ENCODE results near the gene SCN3B. TPM values are rescaled to one million over a fixed set of nuclear protein-coding genes. Genes with fewer than 3 reads are reported as not detected.
A peak's percentile ranks its signal among the peaks of the same experiment; 100 is the strongest.

Gene SCN3B
- under 1 TPM; 0.43 to 0.59 TPM for total RNA-seq
- long read RNA-seq, result 0 reads

DNA sequence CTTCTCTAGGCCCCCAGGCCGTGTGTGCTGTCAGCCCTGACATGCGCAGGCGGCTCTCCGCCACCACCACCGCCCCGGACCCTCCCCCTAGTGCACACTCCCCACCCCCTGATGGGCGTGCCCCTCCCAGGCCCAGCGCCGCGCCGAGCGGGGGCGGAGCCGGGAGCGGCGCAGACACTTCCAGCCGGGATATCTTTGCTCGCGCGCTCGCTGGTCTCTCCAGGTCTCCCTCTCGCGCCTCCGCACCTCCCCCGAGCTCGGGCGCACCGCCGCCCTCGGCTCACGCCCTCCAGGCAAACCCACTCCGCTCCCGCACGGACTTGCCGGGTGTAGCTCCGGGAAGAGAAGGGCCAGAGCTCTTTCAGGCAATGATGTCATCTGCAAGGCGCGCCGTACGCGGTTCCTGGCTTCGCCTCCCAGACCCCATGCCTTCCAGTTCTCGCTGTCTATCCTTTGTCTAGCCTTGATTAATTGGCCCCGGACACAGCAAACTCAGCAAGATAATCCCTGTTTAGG lies at the start of gene SCN3B:
Gene SCN3B (minus strand): TSS at position 59 of the 516 bp plus-strand sequence. CDS start 823 bp downstream, outside the sequence.
- DNase-seq (peak; percentile 38 to 68), ATAC-seq (peak; percentile 97)
- intact Hi-C loops (cut with DNase I, micrococcal nuclease), result no loop called here

DNA sequence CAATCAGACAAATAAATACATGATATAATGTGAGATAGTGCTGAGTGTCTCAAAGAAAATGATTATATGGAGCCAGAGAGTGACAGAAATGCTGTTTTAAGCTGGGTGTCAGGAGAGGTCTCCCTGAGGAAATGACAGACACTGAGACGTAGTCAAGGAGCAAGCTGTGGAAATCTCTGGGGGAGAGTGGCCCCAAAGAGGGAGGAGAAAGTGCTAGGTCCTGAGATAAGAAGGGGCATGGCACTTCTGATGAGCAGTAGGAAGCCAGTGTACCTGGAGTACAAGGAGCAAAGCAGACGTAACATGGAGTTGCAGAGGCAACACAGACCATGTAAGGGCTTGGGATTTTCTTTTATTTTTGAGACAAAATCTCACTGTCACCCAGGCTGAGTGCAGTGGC lies 48.3 kb upstream of the SCN3B start:
- ATAC-seq (no peak), DNase-seq (no peak)
- intact Hi-C loops (cut with DNase I, micrococcal nuclease), result no loop called here

- DNase-seq (no peak), ATAC-seq (no peak)
- intact Hi-C loops (cut with DNase I, micrococcal nuclease), result no loop called here
These were observed 47.7 kb upstream of the SCN3B start for GRCh38 chr11:123702139-123702538.

DNA sequence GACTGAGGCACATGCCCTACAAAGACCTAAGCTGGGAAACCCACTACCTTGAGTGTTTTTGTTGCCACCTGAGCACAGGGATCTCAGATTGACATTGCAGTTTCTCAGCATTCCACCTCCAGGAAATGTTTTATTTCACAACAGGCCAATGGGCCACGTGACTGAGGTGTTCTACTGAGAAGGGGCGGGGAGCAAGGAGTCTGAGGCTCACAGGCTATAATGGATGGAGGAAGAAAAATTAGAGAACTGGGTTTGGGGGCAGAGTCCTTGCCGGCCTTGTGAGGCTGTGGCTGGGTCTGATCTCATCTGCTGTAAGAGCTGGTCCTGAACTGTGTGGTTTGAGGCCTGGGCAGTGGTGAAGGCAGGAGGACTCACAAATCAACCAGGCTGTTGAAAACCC lies 46.3 kb upstream of the SCN3B start:
- DNase-seq, result peak in 1 of 2 donors; percentile 7
- peak; percentile 76 for ATAC-seq

GRCh38 chr11:123698546-123699127 lies 44.2 kb upstream of the SCN3B start:
- ATAC-seq (no peak), DNase-seq (no peak)
- intact Hi-C loops (cut with DNase I, micrococcal nuclease), result no loop called here

More for the DNA sequence above, 46.3 kb upstream of the SCN3B start:
- intact Hi-C loops (cut with DNase I, micrococcal nuclease), result no loop called here

- DNase-seq (no peak), ATAC-seq (no peak)
- intact Hi-C loops (cut with DNase I, micrococcal nuclease), result no loop called here
These were observed 41.8 kb upstream of the SCN3B start for GRCh38 chr11:123696183-123696582.

GRCh38 chr11:123695231-123695630 lies 40.8 kb upstream of the SCN3B start:
- ATAC-seq, result no peak
- no peak for DNase-seq
- intact Hi-C loops (cut with DNase I, micrococcal nuclease), result no loop called here

DNA sequence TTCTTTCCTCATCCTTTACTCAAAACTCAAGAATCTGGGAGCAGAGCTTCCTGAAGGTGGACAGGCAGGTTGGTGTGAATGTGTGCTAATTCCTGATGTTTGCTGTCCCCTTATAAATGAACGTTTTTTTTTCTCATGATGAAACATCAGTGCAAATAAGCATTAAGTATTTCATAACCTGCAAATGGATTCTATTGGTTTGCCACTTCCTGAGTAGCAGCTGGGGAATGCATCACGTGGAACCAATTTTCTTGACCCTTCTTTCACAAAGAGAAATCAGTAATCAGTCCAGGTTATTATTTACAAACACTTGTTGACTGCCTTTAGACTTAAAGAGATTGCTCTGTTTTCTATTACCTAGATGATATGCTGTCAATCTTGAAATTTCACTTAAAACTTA lies 40.1 kb upstream of the SCN3B start:
- ATAC-seq, result no peak
- no peak for DNase-seq
- intact Hi-C loops (cut with DNase I, micrococcal nuclease), result no loop called here

GRCh38 chr11:123692961-123693360 lies 38.5 kb upstream of the SCN3B start:
- DNase-seq, result no peak
- intact Hi-C loops (cut with DNase I, micrococcal nuclease), result no loop called here

GRCh38 chr11:123690485-123690884 lies 36.1 kb upstream of the SCN3B start:
- intact Hi-C loops (cut with DNase I, micrococcal nuclease), result no loop called here
- ATAC-seq (no peak), DNase-seq (no peak)

More at GRCh38 chr11:123692961-123693360, 38.5 kb upstream of the SCN3B start:
- no peak for ATAC-seq

- intact Hi-C loops (cut with DNase I, micrococcal nuclease), result no loop called here
- no peak for ATAC-seq
These were observed 30.2 kb upstream of the SCN3B start for GRCh38 chr11:123684601-123685000.

DNA sequence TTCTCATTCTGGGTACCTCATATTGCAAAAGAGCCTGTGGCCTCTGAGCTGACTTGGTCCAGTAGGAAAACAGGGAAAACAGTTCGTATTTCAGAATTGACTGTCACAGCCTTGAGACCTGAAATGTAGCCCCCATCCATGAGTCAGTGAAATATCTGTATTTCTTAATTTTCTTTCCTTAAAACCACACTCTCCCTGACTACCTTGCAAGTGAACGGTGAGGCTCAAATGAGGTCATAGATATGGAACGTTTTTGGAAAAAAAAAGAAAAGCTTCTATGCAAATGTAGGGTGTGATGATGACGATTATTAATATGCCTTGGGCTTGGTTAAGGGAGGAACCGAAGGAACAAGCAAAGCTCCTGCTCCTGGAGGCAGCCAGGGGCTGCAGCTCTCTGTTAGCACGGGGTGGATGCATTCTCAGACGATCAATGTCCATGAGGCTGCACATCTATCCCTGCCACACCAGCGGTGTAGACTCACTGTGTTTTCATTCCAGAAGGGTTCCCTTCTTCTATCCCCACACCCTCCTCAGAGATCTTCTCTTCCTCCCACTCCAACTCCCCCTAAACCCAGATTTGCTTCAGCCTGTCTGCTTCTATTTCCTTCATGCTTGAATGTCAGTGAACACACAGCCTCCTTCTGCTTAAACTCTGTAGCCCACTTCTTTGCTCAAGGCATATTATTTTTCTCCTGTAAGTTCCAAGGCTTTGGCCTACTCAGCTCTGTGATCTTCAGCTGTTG lies 29.2 kb upstream of the SCN3B start:
- intact Hi-C loops (cut with DNase I, micrococcal nuclease), result no loop called here
- DNase-seq (no peak), ATAC-seq (no peak)

More at GRCh38 chr11:123684601-123685000, 30.2 kb upstream of the SCN3B start:
- no peak for DNase-seq

GRCh38 chr11:123682696-123683410 lies 28.4 kb upstream of the SCN3B start:
- no peak for DNase-seq
- no peak for ATAC-seq
- intact Hi-C loops (cut with DNase I, micrococcal nuclease), result no loop called here

DNA sequence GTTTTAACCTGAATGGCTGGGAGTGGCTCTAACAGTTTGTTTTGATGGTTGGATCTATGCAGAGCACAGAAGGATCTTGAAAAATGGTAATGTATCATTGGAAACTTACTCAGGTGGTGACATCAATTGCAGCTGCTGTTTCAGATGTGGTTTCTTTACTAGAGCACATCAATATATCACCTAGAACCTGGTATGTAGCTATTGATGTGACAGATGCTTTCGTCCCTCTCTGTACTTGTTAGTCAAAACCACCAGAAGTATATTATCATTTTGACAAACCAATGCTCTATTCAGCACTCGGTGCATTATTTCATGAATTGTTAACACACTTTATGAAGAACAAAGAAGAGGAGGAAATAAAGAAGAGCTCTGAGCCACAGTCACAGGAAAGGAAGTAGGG lies 26.6 kb upstream of the SCN3B start:
- no peak for ATAC-seq
- intact Hi-C loops (cut with DNase I, micrococcal nuclease), result no loop called here
- DNase-seq, result no peak

GRCh38 chr11:123678246-123678645 lies 23.8 kb upstream of the SCN3B start:
- intact Hi-C loops (cut with DNase I, micrococcal nuclease), result no loop called here
- DNase-seq (no peak), ATAC-seq (no peak)

DNA sequence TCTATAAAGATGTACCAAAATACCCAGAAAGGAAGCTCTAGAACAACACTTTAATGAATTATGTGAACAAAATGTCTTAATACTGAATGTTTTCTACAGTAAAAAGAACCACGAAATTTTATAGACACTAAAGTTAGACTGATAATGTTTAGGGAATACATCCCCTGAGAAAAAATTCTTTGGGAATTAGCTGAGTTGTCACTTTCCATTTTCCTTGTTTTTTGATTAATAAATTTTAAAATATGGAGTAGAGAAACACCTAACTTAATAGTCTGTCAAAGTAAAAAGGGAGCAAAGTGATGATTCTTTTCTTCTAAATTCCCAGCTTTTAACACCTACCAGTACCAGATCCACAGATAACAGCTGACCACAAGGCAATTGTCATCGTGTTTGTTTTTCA lies 23.1 kb upstream of the SCN3B start:
- intact Hi-C loops (cut with DNase I, micrococcal nuclease), result no loop called here
- no peak for DNase-seq
- ATAC-seq, result no peak

DNA sequence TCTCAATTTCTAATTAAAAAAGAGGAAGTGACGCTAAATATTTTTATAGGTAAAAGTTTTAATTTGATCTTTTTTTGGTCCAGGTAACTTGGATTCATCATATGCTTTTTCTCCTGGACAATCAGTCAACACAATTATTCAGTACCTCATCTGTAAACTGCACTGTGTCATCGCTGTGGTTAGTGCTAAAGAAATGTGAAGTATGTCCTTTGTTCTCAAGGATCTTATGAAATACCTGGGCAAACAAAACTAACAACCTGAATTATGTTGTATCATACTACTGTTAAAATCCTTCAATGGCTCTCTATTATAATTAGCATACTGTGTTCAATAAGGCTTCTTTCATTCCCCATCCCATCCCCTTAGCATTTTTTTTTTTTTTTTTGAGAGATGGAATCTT lies 19.9 kb upstream of the SCN3B start:
- intact Hi-C loops (cut with DNase I, micrococcal nuclease), result no loop called here
- no peak for DNase-seq
- no peak for ATAC-seq

DNA sequence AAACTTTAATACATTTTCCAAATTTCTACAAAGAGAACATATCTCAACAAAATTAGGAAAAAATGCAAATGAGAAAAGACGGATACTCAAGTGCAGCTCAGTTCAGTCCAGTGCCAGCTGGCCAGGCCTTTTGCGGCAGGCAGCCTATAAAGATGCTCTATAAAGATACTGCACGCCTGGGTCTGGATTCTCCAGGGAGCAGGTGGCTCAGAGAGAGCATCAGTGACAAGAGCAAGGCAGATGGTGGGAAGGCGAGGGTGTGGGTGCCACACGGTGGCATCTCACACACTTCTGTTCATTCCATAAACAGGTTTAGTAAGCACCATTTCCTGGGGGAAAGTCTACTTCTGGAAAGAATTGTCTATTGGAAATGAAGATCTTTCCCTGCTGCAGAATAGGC lies 18.1 kb upstream of the SCN3B start:
- DNase-seq (no peak), ATAC-seq (no peak)
- intact Hi-C loops (cut with DNase I, micrococcal nuclease), result no loop called here

- no peak for ATAC-seq
- DNase-seq, result no peak
- intact Hi-C loops (cut with DNase I, micrococcal nuclease), result no loop called here
These were observed 17.1 kb upstream of the SCN3B start for GRCh38 chr11:123671534-123671933.

GRCh38 chr11:123670081-123670480 lies 15.7 kb upstream of the SCN3B start:
- DNase-seq, result no peak
- no peak for ATAC-seq
- intact Hi-C loops (cut with DNase I, micrococcal nuclease), result no loop called here
